Sigmoid colon (tissue), 4 donors: Measurements from ENCODE around the gene DLG1.

Source experiments
- EP300 ChIP-seq, 4 donors: sonication (generic); formaldehyde crosslinking; IDR thresholded peaks; one replicate each; pipeline ENCODE4 v1.6.1; 2017; ENCODE audit warnings: antibody characterized with exemption in 4 of 4
- POLR2A ChIP-seq, 2 donors: fragments of 450-650 bp; IDR thresholded peaks; one replicate each; pipeline ENCODE4 v1.6.1; 2016; ENCODE audit warnings: antibody characterized with exemption in 2 of 2, mild to moderate bottlenecking in 2 of 2, moderate library complexity in 2 of 2
- POLR2AphosphoS5 ChIP-seq, 4 donors: sonication (generic); formaldehyde crosslinking; IDR thresholded peaks; one replicate each; pipeline ENCODE4 v1.6.1; 2017; ENCODE audit warnings: antibody characterized with exemption in 4 of 4
- TF ChIP-seq, protein P1 (sequence below), 4 experiments: fragments of 450-650 bp in 3 of 4; fragments of 200-600 bp in 1 of 4; IDR thresholded peaks; one replicate each; pipeline ENCODE4 v1.5.1; 2016 to 2019; ENCODE audit warnings: antibody characterized with exemption in 4 of 4, mild to moderate bottlenecking in 3 of 4, moderate library complexity in 2 of 4

GRCh38 chr3:197225579-197225978, 72.8 kb downstream of the DLG1 start:
- TF ChIP-seq POLR2AphosphoS5 (IDR thresholded peaks at IDR 0.05) (no peak), POLR2A (IDR thresholded peaks at IDR 0.05) (no peak), EP300 (IDR thresholded peaks at IDR 0.05) (no peak)
- TF ChIP-seq, protein P1, sequence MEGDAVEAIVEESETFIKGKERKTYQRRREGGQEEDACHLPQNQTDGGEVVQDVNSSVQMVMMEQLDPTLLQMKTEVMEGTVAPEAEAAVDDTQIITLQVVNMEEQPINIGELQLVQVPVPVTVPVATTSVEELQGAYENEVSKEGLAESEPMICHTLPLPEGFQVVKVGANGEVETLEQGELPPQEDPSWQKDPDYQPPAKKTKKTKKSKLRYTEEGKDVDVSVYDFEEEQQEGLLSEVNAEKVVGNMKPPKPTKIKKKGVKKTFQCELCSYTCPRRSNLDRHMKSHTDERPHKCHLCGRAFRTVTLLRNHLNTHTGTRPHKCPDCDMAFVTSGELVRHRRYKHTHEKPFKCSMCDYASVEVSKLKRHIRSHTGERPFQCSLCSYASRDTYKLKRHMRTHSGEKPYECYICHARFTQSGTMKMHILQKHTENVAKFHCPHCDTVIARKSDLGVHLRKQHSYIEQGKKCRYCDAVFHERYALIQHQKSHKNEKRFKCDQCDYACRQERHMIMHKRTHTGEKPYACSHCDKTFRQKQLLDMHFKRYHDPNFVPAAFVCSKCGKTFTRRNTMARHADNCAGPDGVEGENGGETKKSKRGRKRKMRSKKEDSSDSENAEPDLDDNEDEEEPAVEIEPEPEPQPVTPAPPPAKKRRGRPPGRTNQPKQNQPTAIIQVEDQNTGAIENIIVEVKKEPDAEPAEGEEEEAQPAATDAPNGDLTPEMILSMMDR (IDR thresholded peaks at IDR 0.05): no peak
